Posterior cingulate gyrus (tissue), 11 donors: ENCODE results near the gene TPGS2.
"Not testable (repeated sequence)": the region's sequence is repeated elsewhere in the genome, so short reads cannot be mapped to it uniquely, and the experiment has no call there.

Experiments
- DNase-seq, 10 donors: peaks; one replicate each; pipeline versions ENCODE4 v3.0.0 to v3.0.0-alpha.2; 2020 to 2021; ENCODE audit warnings: mixed read lengths in 3 of 10
- intact Hi-C: fragments of 100-400 bp; cut with DNase I; formaldehyde crosslinking; loops from one replicate; pipeline ENCODE4 v1.15.1; 2023

TPGS2 gene, protein sequence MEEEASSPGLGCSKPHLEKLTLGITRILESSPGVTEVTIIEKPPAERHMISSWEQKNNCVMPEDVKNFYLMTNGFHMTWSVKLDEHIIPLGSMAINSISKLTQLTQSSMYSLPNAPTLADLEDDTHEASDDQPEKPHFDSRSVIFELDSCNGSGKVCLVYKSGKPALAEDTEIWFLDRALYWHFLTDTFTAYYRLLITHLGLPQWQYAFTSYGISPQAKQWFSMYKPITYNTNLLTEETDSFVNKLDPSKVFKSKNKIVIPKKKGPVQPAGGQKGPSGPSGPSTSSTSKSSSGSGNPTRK

DNA sequence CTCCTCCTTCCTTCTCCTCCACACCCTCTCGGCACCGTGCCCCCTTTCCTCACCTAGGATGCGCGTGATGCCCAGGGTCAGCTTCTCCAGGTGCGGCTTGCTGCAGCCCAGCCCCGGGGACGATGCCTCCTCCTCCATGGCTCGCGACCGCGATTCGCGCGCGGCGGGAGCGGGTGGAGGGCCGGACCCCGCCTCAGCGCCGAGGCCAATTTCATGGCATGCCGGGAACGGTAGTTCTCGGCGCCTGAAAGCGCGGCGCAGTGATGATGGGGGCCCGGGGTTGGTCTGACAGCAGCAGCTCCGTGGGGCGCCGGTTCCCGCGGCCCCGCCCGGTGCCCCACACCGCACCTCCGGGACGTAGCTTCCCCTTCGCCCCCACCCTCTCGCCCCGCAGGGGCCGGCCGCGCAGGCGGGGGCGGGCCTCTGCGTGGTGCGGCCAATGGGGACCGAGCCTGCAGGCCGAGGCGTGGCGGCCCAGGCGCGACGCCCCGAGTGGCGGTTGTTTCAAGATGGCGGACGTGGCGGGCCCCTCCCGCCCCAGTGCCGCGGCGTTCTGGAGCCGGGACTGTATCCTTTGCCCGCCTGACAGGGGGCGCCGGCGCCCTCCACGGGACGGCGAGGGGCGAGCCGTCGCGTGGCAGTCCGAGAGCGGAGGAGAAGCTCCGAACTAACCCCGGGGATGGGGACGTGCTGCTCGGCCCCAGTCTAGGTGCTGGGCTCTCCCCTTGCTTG is at the start of gene TPGS2, which contains the start of gene KIAA1328:
TPGS2 (minus strand) TSS at position 373 of the 732 bp plus-strand sequence; CDS start at position 138, 235 bp downstream.
KIAA1328 (plus strand) TSS at position 498 of the 732 bp plus-strand sequence; CDS start at position 510, 12 bp downstream.
- intact Hi-C loops: no loop called here
- DNase-seq: peak; percentile 71 to 98 (median 84)

DNA sequence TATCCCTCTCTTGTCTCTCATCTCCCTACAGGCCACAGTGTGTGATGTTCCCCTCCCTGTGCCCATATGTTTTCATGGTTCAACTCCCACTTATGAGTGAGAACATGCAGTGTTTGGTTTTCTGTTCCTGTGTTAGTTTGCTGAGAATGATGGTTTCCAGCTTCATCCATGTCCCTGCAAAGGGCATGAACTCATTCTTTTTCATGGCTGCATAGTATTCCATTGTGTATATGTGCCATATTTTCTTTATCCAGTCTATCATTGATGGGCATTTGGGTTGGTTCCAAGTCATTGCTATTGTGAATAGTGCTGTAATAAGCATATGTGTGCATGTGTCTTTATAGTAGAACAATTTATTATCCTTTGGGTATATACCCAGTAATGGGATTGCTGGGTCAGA is 45.0 kb upstream of the TPGS2 start:
- DNase-seq, intact Hi-C loops: not testable (repeated sequence)

GRCh38 chr18:36872329-36872728 is 43.5 kb upstream of the TPGS2 start:
- intact Hi-C loops: no loop called here
- no peak for DNase-seq

GRCh38 chr18:36871801-36872200 is 43.0 kb upstream of the TPGS2 start:
- DNase-seq: no peak
- intact Hi-C loops: no loop called here

DNA sequence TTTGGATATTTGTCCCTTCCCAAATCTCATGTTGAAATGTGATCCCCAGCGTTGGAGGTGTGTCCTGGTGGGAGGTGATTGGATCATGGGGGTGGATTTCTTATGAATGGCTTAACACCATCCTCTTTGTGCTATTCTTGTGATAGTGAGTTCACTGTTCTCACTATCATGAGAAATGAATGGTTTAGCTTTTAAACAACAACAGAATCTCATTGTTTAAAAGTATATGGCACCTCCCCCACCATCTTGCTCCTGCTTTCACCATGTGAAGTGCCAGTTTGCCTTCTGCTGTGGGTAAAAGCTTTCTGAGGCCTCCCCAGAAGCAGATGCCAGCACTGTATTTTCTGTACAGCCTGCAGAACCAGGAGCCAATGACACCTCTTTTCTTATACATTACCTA is 38.3 kb upstream of the TPGS2 start:
- intact Hi-C loops: no loop called here
- DNase-seq: peak in 1 of 10 donors; percentile 22

- intact Hi-C loops: no loop called here
- no peak for DNase-seq
These were observed 33.4 kb upstream of the TPGS2 start for GRCh38 chr18:36862182-36862581.

GRCh38 chr18:36856815-36857214 is 28.0 kb upstream of the TPGS2 start:
- DNase-seq: no peak
- intact Hi-C loops: no loop called here

DNA sequence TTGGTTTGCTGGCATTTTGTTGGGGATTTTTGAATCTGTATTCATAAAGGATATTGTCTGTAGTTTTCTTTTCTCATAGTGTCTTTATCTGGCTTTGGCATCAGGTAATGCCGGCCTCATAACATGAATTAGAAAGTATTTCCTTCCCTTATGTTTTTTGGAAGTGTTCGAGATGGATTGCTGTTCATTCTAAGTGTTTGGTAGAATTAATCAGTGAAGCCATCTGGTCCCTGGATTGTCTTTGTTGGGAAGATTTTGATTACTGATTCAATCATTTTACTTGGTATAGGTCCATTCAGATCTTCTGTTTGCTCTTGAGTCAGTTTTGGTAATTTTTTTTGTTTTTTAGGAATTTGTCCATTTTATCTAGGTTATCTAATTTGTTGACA is 22.4 kb upstream of the TPGS2 start:
- no peak for DNase-seq
- intact Hi-C loops: no loop called here

DNA sequence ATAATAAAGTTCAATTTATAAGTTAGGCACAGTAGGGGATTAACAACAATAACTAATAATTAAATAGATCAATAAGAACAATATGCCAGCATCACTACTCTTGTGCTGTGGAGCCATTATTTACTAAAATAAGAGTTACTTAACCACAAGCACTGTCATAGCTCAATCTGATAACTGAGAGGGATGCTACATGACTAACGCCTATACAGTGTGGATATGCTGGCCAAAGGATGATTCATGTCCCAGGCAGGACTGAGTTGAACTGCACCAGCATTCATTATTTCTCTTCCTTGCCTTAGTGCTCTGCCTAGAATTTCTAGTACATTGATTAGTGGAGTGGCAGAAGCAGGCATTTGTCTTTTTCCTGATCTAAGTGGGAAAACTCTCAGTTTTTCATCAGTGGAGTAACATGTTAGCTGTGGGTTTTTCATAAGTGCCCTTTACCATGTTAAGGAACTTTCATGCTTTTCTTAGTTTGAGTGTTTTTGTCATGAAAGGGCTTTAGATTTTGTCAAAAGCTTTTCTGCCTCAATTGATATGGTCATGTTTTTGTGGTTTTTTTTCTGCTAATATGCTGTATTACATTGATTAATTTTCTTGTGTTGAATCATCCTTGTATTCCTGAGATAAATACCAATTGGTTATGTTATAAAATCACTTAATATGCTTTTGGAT is 21.9 kb upstream of the TPGS2 start:
- intact Hi-C loops: no loop called here
- no peak for DNase-seq

- no peak for DNase-seq
- intact Hi-C loops: no loop called here
These were observed 20.6 kb upstream of the TPGS2 start for GRCh38 chr18:36849288-36850006.

- DNase-seq: no peak
- intact Hi-C loops: no loop called here
These were observed 19.8 kb upstream of the TPGS2 start for GRCh38 chr18:36848609-36849008.

DNA sequence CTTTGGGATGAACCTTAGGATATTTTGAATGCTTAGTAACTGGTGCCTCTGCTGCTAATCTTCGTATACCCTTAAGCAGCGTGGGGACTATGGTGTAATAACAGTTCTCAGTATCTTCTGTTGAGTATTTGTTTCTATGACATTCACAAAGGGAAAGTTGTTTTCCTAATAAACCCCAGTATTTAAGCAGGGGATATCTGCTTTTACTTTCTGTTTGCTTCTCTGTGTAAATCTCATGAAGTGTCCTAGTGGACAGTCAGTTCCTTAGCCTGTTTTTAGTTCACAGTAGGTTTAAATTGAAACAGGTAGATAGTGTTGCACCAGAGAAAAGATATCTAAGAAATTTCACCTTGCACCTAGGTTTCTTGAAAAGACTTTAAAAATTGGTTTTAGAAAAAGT is 15.0 kb upstream of the TPGS2 start:
- intact Hi-C loops: no loop called here
- no peak for DNase-seq

- DNase-seq: no peak
- intact Hi-C loops: no loop called here
These were observed 14.4 kb upstream of the TPGS2 start for GRCh38 chr18:36843199-36843598.

DNA sequence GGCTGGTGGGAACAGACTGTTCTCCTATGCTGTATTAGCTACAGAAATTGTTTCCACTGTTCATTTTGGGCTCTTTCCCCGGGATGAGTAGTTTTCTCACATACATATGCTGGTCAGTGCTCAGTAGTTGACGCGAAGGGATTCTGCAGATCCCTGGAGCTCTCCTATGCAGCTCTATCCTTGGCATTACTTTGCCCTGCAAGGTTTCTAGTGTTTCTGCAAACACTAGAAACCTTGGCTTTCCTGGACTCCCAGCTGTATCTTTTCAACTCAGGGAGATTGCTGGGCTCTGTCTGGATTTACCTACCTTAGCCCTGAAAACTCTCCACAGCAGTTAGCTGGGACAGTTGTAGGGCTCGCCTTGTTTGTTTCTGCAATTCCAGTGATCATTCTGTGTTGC is 11.0 kb upstream of the TPGS2 start:
- DNase-seq: no peak
- intact Hi-C loops: no loop called here

GRCh38 chr18:36835927-36836326 is 7.1 kb upstream of the TPGS2 start:
- intact Hi-C loops: no loop called here
- no peak for DNase-seq

DNA sequence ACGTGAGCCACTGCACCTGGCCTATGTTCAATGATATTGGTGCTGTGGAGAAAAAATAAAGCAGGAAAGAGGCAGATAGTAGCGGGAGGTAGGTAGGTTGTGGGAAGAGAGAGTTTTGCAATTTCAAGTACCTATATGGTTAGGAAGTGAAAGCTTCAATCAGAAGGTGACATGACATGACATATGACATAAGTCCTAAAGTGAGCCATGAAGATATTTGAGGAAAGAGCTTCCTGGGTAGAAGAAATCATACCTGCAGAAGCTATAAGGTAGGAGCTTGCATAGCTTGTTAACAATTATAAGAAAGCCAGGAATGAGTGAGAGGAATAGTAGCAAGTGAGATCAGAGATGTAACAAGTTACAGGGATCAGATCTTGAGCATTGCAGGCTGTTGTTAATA is 4.3 kb upstream of the TPGS2 start:
- intact Hi-C loops: no loop called here
- DNase-seq: no peak

- DNase-seq: no peak
- intact Hi-C loops: no loop called here
These were observed 2.3 kb upstream of the TPGS2 start for GRCh38 chr18:36831139-36831538.

- no peak for DNase-seq
- intact Hi-C loops: no loop called here
These were observed 1.3 kb upstream of the TPGS2 start for GRCh38 chr18:36830158-36830495.

- peak in 3 of 10 donors; percentile 35 to 80 (median 76) for DNase-seq
- intact Hi-C loops: no loop called here
These were observed 758 bp upstream of the TPGS2 start for GRCh38 chr18:36829362-36830157.

- DNase-seq: peak in 4 of 10 donors; percentile 18 to 84 (median 46)
These were observed 609 bp downstream of the TPGS2 start for GRCh38 chr18:36828157-36828629.

More at GRCh38 chr18:36828157-36828629, 609 bp downstream of the TPGS2 start:
- intact Hi-C loops: no loop called here
